Left renal cortex interstitium (tissue), 4 donors: ENCODE measurements around the gene SLAMF1. TPM values are rescaled to one million over a fixed set of nuclear protein-coding genes. Genes with fewer than 3 reads are reported as not detected.
"Not testable (repeated sequence)": the region's sequence is repeated elsewhere in the genome, so short reads cannot be mapped to it uniquely, and the experiment has no call there.

Source experiments
- DNase-seq, 4 donors: peaks; one replicate each; pipeline ENCODE4 v3.0.0-alpha.2; 2013; ENCODE audit warnings: low read depth in 4 of 4, low spot score in 2 of 4, missing footprints in 1 of 4
- polyA plus RNA-seq, 4 donors: library from polyadenylated mRNA; unstranded; fragments of 120-200 nt; gene quantifications; one replicate each; pipeline ENCODE4 v1.2.1, GENCODE V29; 2013; ENCODE audit not compliant: insufficient read length in 4 of 4

Gene SLAMF1
- polyA plus RNA-seq, 4 donors, result 0.05 to 0.16 (median 0.10) TPM; not detected in 1

DNA sequence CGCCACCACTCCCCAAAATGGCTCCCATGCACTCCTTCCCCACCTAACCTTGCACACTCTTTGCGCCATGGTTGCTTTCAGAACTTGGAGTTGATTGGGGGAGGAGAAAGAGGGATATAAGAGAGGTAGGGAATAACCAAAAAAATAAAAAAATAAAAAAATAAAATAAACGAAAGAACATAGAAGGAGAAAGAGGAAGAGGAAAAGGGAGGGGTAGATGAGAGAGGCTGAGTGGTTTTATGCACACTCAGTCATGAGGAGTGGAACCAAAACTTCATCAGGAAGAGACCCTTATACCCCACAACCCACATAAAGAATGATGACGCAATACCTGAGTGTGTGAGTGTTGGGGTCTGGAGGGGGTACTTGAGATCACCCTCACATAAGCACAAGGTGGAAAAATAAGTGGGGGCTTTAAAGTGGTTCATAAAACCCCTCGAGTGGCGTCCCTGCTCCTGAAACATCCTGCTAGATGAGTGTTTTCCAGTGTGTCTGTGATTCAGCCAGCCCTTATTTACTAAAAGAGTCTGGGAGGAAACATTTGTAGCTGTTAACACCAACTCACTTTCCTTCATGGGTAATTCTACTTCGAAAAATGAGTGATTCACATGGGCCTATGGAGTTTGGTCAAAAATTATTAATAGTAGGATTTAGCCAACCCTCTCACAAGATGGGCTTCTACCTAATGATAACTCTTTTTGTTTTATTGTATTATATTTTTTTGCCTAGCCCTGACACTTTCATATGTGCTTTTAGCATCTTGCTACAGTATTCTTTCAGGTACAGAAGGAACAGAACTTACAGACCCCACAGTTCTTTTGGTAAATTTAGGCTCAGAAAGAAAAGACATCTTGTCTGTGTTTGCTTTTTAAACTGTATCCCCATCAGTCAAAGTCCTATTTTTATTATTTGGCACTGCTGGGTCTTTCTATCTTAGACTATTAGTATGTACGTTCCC is 5.2 kb downstream of the SLAMF1 start:
- DNase-seq, result no peak

DNA sequence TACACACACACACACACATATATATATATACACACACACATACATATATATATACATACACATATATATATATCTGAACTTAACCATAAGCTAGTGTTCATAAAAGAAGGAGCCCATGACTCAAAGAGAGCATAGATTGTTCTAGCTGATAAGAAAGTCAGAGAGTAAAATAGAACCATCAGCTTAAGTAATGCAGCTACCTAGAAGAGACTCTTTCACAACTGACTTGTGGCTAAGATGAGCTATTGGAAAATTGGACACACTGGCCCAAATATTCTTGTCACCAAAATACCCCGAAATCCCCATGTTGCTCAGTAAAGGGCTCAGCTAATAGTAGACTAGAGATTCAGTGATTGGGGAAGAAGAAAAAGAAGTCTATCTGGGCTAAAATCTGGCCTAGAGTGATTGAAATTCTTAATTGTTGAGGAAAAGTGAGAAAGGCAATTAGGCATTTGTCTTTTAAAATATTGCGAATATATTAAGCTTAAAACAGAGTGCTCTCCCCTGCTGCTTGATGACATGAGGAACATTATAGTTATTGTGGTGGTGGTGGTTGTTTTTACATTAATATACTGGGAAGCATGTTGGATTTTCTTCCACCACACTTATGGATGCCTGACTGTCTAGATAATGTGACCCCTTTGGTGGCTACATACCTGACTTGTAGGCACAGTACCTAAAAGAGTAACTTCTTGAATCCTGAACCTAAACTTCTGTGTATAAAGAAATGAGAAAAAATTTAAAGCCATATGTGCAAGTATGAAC is 6.3 kb downstream of the SLAMF1 start:
- DNase-seq, result no peak

DNA sequence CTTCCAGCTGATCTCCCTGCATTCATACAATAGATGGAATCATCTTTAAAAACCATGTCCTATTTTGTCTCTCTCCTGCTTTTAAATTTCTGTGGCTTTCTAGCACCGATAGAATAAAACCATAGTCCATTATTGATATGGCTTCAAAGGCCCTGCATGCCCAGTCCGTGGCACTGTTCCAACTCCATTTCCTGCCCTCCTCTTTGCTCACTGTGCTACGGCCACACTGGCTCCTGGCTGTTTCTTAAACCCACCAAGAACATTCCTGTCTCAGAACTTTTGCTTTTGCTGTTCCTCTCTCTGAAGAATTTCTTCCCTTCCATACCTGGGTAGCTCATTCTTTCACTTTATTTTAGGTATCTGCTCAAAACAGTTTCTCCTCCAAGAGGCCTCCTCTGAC is 7.2 kb downstream of the SLAMF1 start:
- DNase-seq, result no peak

DNA sequence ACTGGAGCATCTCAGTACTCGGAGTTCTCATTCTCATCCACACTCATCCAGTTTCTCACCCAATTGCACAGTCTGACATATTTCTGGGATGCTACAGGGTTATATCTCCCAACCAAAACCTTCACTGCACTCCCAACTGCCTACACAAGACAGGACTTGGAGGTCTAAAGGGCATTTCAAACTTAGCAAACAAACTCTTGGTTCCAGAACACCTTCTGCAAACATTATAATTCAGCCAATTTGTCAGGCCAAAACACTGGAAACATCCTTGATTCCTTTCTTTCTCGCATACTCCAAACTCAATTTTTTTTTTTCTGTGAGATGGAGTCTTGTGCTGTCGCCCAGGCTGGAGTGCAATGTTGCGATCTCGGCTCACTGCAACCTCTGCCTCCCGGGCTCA is 7.9 kb downstream of the SLAMF1 start:
- DNase-seq, result no peak

DNA sequence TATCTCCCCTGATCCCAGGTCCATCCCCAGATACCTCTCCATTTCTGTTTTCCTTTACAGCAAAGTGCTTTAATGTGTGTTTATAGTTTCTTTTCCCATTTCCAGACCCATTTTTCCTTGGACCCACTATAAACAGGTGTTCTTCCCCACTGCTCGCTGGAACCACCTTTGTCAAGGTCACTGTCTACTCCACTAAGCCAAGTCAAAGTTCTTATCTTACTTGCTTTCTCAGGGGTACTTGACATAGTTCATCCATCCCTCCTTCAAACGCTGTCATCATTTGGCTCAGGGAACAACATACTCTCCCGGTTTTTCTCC is 8.3 kb downstream of the SLAMF1 start:
- DNase-seq, result no peak

DNA sequence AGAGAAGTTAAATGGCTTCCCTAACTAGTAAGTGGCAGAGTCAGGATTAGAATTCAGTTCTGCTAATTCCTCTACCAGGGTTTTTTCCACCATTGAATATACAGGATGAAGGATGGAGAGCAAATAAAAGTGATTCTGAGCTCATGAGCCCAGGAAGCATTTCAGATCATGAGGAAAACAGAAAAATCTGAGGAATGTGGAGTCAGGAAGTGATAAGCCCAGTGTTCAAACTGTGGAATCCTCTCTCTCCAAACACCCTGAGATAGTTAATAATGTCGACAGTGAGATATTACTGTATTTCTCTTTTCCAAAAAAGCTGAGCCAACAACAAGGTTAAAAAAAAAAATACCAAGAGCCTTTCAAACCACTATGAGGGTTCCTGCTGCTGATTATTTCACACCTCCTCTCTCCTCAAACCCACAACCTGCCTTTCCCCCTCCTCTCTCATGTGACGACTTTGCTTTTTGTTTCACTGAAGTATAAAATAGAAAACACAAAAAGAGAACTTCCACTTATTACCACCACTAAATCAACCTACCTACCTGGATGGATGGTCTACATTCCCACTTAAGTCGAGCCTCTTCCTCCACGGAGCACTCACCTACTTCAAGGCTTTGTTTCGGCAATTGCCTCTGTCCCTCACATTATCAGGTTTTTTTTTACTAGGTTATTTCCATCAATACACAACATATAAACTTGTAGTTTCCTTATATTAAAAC is 8.9 kb downstream of the SLAMF1 start:
- DNase-seq, result no peak

DNA sequence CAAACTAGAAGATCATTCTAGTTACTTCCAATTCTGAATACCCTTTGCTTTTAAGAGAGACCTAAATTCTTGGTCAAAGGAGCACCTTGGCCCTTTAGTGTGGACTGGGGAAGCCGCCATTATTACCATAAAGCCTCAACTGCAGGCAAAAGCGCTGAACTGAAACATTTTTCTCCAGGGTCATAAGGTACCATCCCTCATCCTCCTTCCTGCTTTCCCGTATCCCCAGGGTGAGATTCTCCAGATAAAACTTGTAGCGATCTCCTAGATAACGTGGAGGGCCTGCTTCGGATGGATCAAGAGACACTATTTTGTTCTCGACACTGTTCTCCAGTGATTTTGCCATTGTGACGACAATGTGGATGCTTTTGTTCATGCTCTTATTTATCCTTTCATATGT is 9.8 kb downstream of the SLAMF1 start:
- no peak for DNase-seq

DNA sequence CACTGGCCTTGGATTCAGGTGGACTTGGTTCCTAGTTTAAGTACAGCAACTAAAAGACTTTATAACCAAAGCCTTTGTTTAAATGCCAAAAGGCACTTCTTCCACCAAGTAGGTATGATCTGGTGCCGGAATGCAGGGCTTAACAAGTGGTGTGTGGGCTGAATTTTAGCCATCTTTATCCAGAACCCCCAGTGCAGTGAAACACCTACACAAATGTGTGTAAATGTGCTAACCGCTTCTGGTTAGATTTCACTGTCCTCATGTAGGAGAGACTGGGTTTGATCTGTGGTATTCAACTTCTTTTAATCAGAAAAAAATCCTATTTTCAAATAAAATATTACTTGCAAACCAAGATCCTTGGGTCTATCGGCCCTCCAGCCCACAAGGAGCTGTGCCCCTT is 10.3 kb downstream of the SLAMF1 start:
- DNase-seq, result no peak

DNA sequence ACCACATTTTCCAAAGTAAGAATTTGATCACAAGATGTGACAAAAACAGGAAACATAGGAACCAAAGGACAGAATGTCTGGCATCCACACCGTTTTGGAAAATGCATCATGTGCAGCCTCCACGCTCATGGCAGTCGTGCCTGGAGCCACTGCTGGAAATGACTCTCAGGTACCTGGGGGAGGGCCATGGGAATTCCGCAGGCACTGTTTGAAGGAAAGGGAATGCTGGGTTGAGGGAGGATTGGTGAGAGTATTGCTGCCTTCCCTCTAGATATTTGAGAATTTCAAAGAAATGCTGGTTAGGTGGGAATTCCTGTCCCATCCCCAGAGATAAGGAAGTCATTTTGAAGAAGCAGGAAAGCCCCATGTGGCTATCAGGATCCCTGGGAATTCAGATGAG is 10.8 kb downstream of the SLAMF1 start:
- no peak for DNase-seq

DNA sequence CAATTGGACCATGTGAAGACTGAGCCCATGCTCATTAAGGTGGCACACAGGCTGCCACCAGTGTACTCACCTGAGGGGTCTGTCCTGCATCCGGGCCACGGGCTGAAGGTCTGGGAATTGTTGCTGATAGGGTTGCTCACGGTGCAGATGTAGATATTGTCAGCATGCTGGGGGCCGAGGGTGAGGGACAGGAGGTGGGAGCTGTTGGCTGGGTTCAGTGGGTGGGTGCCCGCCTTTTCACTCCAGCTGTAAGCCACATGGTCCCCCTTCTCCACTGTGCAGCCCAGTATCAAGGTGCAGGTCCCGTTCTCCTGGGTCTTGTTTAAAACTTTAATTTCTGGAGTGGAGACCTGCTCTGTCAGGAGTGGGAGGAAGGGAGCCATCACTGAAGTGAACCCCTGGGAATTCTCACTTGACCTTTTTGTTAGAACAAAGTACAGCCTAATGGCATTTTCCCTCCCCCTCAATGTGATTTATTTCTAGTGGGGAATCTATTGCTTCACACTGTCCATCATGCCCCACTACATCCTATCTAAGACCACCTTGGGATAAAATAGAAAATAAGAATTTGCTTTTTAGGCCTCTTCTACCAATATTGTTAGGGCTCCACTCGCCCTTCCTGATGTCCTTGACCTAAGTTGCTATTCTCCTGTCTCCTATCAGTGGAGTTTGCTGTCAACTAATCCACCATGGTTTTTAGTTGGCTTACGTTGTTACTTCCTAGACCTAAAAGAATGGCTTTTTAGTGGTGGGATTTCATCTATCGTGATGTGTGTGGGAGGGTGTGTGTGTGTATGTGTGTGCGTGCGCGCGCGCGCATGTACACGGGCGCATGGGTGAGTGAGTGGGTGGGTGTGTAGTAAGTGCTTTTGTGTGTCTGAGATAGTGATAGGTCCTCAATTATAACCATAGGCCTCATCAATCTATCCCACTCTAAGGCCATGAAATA is 12.0 kb downstream of the SLAMF1 start:
- DNase-seq, result no peak

DNA sequence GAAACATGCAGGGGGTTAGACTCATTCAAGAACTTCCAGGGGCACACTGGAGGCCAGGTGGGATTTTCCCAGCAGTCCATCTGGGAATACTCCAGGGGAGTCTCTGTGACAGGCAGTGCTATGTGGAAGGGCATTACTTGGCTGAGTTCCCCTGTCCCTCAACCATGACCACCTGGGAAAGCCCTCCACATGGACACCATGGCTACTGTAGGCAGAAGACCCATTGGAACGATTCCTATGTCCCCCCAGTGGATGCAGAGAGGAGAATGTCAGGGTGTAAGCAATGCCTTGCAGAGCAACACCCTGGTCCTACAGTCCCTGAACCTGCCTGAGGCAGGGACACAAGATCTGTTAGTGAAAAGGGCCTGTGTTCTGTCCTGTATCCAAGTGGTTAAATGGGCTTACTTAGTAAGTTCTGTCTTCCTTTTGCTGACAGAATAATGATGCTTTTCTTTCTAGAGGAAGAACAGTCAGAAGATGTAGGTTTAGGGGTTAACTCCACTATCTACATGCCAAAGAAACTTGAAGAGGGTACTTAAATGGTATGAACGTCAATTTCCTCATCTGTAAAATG is 13.4 kb downstream of the SLAMF1 start:
- DNase-seq, result no peak

DNA sequence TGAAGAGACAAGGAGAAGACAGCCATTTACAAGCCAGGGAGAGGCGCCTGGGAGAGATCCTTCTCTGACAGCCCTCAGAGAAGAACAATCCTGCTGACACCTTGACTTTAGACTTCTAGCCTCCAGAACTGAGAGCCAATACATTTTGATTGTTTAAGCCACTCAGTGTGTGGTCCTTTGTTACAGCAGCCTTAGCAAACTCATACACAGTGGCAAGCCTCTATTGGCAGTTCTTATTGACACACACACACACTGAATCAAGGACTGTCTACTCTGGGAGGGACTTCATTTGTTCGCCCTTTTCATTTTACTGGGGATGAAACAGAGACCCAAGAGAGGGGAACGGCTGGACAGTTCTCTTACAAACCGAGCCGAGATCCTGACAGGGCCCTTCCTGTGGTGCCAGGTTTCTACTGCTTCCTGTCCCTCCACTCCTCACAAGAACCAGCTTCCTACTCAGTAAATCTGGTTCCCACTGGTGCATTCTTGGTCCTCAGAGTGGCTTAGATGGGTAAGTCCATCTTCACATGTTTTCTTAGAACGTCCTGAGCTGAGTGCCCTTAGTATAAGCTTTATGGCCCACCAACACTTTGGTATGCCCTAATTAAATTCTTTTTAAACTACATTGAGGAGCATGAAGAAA is 14.7 kb downstream of the SLAMF1 start:
- no peak for DNase-seq

DNA sequence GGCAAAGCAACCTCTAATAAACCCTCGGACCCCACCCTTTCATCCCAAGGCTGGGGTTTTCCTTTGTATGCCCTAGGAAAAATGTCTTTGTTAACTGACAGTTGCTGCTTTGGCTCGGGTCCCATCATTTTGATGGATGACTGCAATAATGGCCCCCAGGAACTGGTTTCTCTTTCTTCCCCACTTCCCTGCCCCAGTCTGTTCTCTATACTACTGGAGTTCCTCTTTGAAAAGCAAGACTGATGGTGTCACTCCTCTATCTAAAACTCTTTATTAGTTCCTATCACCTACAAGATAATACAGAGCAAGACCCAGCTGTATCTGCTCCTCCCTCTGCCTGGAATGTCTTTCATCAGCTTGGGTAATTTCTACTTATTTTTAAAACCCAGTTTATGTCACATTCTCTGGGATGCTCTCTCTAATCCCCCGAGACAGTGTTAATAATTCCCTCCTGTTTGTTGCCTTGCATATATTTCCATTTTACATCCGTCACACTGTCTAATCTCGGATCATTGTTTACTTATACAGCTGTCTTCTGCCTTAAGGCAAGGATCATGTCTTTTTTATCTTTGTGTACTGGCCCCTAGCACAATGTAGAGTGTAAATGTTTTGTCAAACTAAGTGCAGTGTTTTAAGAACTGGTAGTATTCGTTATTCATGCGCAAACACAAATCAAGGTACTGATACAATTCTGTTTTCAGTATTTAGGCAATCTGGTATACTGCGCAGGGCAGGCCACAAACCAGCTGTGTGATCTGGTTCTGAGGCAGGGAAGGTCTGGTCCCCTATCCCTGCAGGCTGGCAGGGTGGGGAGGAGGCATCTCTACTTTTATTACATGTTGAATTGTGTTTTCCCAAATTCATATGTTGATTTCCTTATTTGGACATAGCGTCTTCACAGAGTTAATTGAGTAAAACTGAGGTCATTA is 16.1 kb downstream of the SLAMF1 start:
- DNase-seq, result no peak

DNA sequence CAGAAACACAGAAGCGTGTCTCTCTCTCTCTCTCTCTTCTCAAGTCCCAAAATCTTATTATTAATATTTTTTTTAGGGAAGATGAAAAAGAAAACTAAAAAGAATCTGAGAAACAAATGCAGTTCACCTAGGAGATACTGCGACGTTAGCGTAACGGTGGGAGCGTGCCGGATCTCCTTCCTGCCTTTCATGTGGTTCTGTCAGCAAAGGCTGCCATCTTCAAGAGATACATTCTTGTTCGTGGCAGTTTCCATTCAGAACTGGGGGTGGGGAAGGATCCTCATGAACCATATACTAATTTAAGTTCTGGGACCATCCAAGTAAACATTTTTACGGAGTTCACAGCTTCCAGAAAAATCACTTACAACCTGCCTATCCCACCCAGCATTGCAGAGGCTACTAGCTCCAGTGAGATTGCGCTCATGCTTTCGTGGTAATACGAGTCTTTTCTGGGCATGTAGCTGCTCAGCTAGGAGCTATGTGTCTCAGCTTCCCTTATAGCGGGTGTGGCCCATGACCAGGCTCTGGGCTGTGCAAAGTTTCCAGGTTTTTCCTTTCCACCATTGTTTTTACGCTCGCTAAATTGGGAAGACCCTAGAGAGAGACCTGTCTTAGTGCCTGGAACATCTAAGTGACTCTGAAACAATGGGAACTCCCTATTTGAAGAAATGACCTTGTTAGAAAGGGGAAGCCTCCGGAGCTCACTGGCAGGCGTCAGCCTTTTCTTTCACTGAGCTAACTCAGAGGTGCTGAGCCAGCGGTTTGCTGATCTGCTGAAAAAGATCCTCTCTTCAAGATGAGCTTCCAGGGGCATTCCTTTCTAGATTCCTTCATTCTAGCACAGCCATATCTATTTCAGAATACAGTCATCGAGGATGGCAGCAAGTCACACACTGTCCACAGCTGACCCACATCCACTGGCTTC is 17.3 kb downstream of the SLAMF1 start:
- DNase-seq, result no peak

DNA sequence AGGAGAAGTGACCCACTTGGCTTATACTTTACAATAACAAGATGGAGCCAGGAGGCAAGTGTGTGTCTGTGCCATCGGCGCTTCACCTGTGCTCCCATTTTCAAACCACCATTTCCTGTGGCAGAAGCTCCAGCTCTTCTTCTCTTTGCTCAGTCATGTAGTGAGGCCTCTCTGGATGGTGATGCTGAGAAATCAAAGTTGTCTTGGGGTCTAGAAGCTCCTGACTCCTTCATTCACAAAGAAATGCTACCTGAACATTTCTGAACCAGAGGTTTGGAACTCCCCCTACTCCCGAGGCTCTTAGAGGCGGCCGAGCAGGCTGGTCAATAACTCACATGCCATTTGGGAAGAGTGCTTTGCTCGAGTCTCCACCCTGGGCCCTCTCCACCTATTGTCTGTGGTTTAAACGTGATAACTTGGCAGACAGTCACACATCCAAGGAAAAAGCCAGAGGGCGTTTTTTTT is 18.0 kb downstream of the SLAMF1 start:
- DNase-seq, result no peak

DNA sequence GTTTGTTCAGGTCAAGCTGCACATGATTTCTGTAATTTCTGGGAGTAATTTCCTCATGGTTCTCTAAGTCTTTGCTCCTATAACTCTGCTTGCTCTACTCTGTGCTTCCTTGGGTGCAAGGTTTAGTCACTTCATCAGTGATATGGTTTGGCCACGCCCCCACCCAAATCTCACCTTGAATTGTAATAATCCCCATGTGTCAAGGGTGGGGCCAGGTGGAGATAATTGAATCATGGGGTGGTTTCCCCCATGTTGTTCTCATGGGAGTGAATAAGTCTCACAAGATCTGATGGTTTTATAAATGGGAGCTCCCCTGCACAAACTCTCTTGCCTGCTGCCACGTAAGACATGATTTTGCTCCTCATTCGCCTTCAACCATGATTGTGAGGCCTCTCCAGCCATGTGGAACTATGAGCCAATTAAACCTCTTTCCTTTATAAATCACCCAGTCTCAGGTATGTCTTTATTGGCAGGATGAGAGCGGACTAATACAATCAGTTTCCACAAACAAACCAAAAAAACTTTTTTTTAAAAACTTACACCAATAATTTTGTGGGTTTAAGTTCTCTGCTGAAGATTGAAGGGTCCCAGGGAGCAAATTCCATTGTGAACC is 19.1 kb downstream of the SLAMF1 start:
- not testable (repeated sequence) for DNase-seq
